Body of pancreas (tissue), 4 donors: ENCODE results near the gene FOXK1.

Experiments
- CTCF ChIP-seq, 7 experiments: fragments of 450-650 bp in 4 of 7; fragments of 200-600 bp in 3 of 7; sonication (generic) in 3 of 7; IDR thresholded peaks; one replicate each; pipeline ENCODE4 v1.5.1; 2016 to 2019; ENCODE audit warnings: antibody characterized with exemption in 7 of 7
- POLR2A ChIP-seq, 3 donors: fragments of 450-650 bp; IDR thresholded peaks; one replicate each; pipeline ENCODE4 v1.6.1; 2016; ENCODE audit warnings: antibody characterized with exemption in 3 of 3, mild to moderate bottlenecking in 2 of 3

GRCh38 chr7:4722960-4723630 lies 41.0 kb downstream of the FOXK1 start:
- TF ChIP-seq CTCF (IDR thresholded peaks at IDR 0.05): no peak
- no peak for TF ChIP-seq POLR2A (IDR thresholded peaks at IDR 0.05)
